OCI-LY3 (cell line): ENCODE results near the gene CCL15.

Source experiments
- CTCF ChIP-seq: fragments of 200-600, 300-600 bp; sonication (generic); IDR thresholded peaks from 2 replicates; pipeline ENCODE4 v1.5.1; 2014; ENCODE audit warnings: antibody characterized with exemption, low read length, low read depth
- EZH2phosphoT487 ChIP-seq: fragments of 200-600 bp; shearing (Covaris generic); IDR thresholded peaks from 2 replicates; pipeline ENCODE4 v1.6.1; 2018; ENCODE audit warnings: antibody characterized with exemption, mixed run types, low read depth

DNA sequence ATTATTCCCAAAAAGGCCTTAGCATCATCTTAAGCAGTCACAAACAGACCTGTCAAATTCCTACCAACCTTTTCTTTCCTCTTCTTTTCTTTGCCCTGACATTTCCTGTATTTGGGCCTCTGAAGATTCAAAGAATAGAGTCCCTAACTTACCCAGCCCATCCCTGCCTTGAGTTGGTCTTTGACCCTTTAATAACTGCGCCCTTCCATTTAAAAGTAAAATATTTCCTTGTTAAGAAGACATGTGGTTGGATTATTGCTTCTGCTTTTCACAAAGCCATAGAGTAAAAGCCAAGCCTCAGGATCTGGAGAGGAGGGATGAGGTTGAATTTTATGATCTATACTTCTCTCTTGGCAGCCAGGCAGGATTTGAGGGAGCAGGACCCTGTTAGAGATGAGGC, 29.6 kb upstream of the CCL15 start:
- TF ChIP-seq CTCF (no peak), EZH2phosphoT487 (no peak)
